ENCODE data around the gene MSI2.
"Not testable (repeated sequence)": the region's sequence is repeated elsewhere in the genome, so short reads cannot be mapped to it uniquely, and the experiment has no call there.

The MSI2 gene

GRCh38 chr17:57617218-57617617, 360.9 kb downstream of the MSI2 start:
- TF ChIP-seq EZH2phosphoT487 (IDR thresholded peaks at IDR 0.05; ENCODE audit: borderline replicate concordance) (no peak), CTCF (conservative IDR thresholded peaks at IDR 0.05; ENCODE audit: low read length) (no peak)
- Histone ChIP-seq H3K9ac (ENCODE audit: low read depth, low read length, poor library complexity, severe bottlenecking) (no peak overlapping the region), H2AFZ (ENCODE audit: low read length) (no peak overlapping the region), H3K4me1 (ENCODE audit: insufficient read depth, low read length, poor library complexity, severe bottlenecking) (no peaks in the 10 kb centered on the region), H3K79me2 (ENCODE audit: insufficient read depth, low read length) (no peaks in the 10 kb centered on the region), H3K4me3 (ENCODE audit: low read length, poor library complexity, severe bottlenecking) (no peak overlapping the region), H4K20me1 (ENCODE audit: insufficient read depth, low read length, poor library complexity, severe bottlenecking) (peaks cover 8% of the 10 kb centered on the region), H3K9me3 (ENCODE audit: insufficient read depth, low read depth, low read length) (no peaks in the 10 kb centered on the region), H3K4me2 (ENCODE audit: low read depth, low read length, poor library complexity, severe bottlenecking) (no peak overlapping the region), H3K9me2 (replicated peaks; ENCODE audit: low read depth, low read length) (no peaks in the 10 kb centered on the region), H3F3A (ENCODE audit: low read depth) (peaks cover 3% of the 10 kb centered on the region; the same call in 1 of the 2 replicates), H3K36me3 (ENCODE audit: insufficient read depth, low read length) (peaks cover 82% of the 10 kb centered on the region), H3K27me3 (ENCODE audit: insufficient read depth, low read length, poor library complexity, severe bottlenecking) (no peaks in the 10 kb centered on the region)

GRCh38 chr17:57619061-57619937, 363.0 kb downstream of the MSI2 start:
- H3K4me2 ChIP-seq (ENCODE audit: low read depth, low read length, poor library complexity, severe bottlenecking): no peak overlapping the region
- no peak overlapping the region for H3K4me3 ChIP-seq (ENCODE audit: low read length, poor library complexity, severe bottlenecking)
- peaks cover 8% of the 10 kb centered on the region for H4K20me1 ChIP-seq (ENCODE audit: insufficient read depth, low read length, poor library complexity, severe bottlenecking)
- H3K4me1 ChIP-seq (ENCODE audit: insufficient read depth, low read length, poor library complexity, severe bottlenecking): no peaks in the 10 kb centered on the region
- H3K9ac ChIP-seq (ENCODE audit: low read depth, low read length, poor library complexity, severe bottlenecking): no peak overlapping the region
- H3K9me2 ChIP-seq (replicated peaks; ENCODE audit: low read depth, low read length): no peaks in the 10 kb centered on the region
- H3K36me3 ChIP-seq (ENCODE audit: insufficient read depth, low read length): peaks cover 91% of the 10 kb centered on the region
- no peaks in the 10 kb centered on the region for H3K79me2 ChIP-seq (ENCODE audit: insufficient read depth, low read length)
- TF ChIP-seq EZH2phosphoT487 (IDR thresholded peaks at IDR 0.05; ENCODE audit: borderline replicate concordance): no peak
- TF ChIP-seq CTCF (conservative IDR thresholded peaks at IDR 0.05; ENCODE audit: low read length): no peak
- no peaks in the 10 kb centered on the region for H3K27me3 ChIP-seq (ENCODE audit: insufficient read depth, low read length, poor library complexity, severe bottlenecking)
- no peaks in the 10 kb centered on the region for H3K9me3 ChIP-seq (ENCODE audit: insufficient read depth, low read depth, low read length)
- no peak overlapping the region for H2AFZ ChIP-seq (ENCODE audit: low read length)
- H3F3A ChIP-seq (ENCODE audit: low read depth): no peaks in the 10 kb centered on the region

GRCh38 chr17:57620576-57620975, 364.3 kb downstream of the MSI2 start:
- Histone ChIP-seq H3K36me3 (ENCODE audit: insufficient read depth, low read length) (peaks cover 92% of the 10 kb centered on the region), H3K27me3 (ENCODE audit: insufficient read depth, low read length, poor library complexity, severe bottlenecking) (no peaks in the 10 kb centered on the region), H3K79me2 (ENCODE audit: insufficient read depth, low read length) (no peaks in the 10 kb centered on the region), H3F3A (ENCODE audit: low read depth) (no peaks in the 10 kb centered on the region), H3K9me2 (replicated peaks; ENCODE audit: low read depth, low read length) (no peaks in the 10 kb centered on the region), H3K4me3 (ENCODE audit: low read length, poor library complexity, severe bottlenecking) (no peak overlapping the region), H3K9ac (ENCODE audit: low read depth, low read length, poor library complexity, severe bottlenecking) (no peak overlapping the region), H3K4me2 (ENCODE audit: low read depth, low read length, poor library complexity, severe bottlenecking) (no peak overlapping the region), H2AFZ (ENCODE audit: low read length) (no peak overlapping the region), H3K4me1 (ENCODE audit: insufficient read depth, low read length, poor library complexity, severe bottlenecking) (no peaks in the 10 kb centered on the region), H3K9me3 (ENCODE audit: insufficient read depth, low read depth, low read length) (no peaks in the 10 kb centered on the region), H4K20me1 (ENCODE audit: insufficient read depth, low read length, poor library complexity, severe bottlenecking) (peaks cover 5% of the 10 kb centered on the region)
- TF ChIP-seq EZH2phosphoT487 (IDR thresholded peaks at IDR 0.05; ENCODE audit: borderline replicate concordance) (no peak), CTCF (conservative IDR thresholded peaks at IDR 0.05; ENCODE audit: low read length) (no peak)

GRCh38 chr17:57621791-57622190, 365.5 kb downstream of the MSI2 start:
- H3K4me3 ChIP-seq (ENCODE audit: low read length, poor library complexity, severe bottlenecking); H2AFZ ChIP-seq (ENCODE audit: low read length); H3K9me2 ChIP-seq (replicated peaks; ENCODE audit: low read depth, low read length); H3K9ac ChIP-seq (ENCODE audit: low read depth, low read length, poor library complexity, severe bottlenecking); H3K4me2 ChIP-seq (ENCODE audit: low read depth, low read length, poor library complexity, severe bottlenecking); H3K79me2 ChIP-seq (ENCODE audit: insufficient read depth, low read length); H3K27me3 ChIP-seq (ENCODE audit: insufficient read depth, low read length, poor library complexity, severe bottlenecking); H3K4me1 ChIP-seq (ENCODE audit: insufficient read depth, low read length, poor library complexity, severe bottlenecking); H4K20me1 ChIP-seq (ENCODE audit: insufficient read depth, low read length, poor library complexity, severe bottlenecking); H3F3A ChIP-seq (ENCODE audit: low read depth); H3K9me3 ChIP-seq (ENCODE audit: insufficient read depth, low read depth, low read length): not testable (repeated sequence)
- peaks cover 92% of the 10 kb centered on the region for H3K36me3 ChIP-seq (ENCODE audit: insufficient read depth, low read length)
